ENCODE results near the gene NEB. TPM values are rescaled to one million over a fixed set of nuclear protein-coding genes. Genes with fewer than 3 reads are reported as not detected.

Gene NEB
- total and polyA plus RNA-seq, 2 of the 4 experiments (the other 2 are of a cell fraction) = under 0.01 TPM; not detected in 1

GRCh38 chr2:151770995-151771394 is 36.7 kb upstream of the NEB start:
- Histone ChIP-seq H2BK5ac (ENCODE audit: low read depth, low read length, poor library complexity, severe bottlenecking) (no peak overlapping the region), H2BK120ac (ENCODE audit: low read depth, low read length) (no peak overlapping the region), H3K56ac (ENCODE audit: extremely low read depth, insufficient read depth, low read length) (no peak overlapping the region; the same call in 1 of the 2 replicates), H4K91ac (ENCODE audit: insufficient read depth, low read depth, low read length) (no peak overlapping the region), H3K4ac (ENCODE audit: low read depth, low read length) (no peak overlapping the region), H3K9ac (ENCODE audit: low read depth, low read length) (no peak overlapping the region), H2AFZ (replicated peaks; ENCODE audit: low read length, poor library complexity) (no peak overlapping the region), H4K20me1 (ENCODE audit: insufficient read depth, low read length) (no peaks in the 10 kb centered on the region), H3K4me1 (ENCODE audit: control insufficient read depth, insufficient read depth, low read length) (peaks cover 9% of the 10 kb centered on the region), H4K8ac (ENCODE audit: low read depth in 2 of 2, low read length in 2 of 2) (no peak overlapping the region), H3K9me1 (ENCODE audit: insufficient read depth, low read length) (peaks cover 7% of the 10 kb centered on the region), H3K79me1 (ENCODE audit: low read depth in 1 of 2, low read length in 2 of 2) (no peaks in the 10 kb centered on the region), H3K36me3 (ENCODE audit: control insufficient read depth, insufficient read depth, low read length) (no peaks in the 10 kb centered on the region), H3K27me3 (ENCODE audit: control insufficient read depth, insufficient read depth, low read length) (no peaks in the 10 kb centered on the region), H3K27ac (ENCODE audit: insufficient read depth, low read length) (no peak overlapping the region), H2BK20ac (ENCODE audit: low read depth, low read length) (no peak overlapping the region), H3K23ac (ENCODE audit: low read depth, low read length) (no peak overlapping the region; the same call in 1 of the 2 replicates), H2BK15ac (ENCODE audit: low read depth, low read length) (no peak overlapping the region), H2AK5ac (ENCODE audit: low read depth, low read length) (no peak overlapping the region), H3K14ac (replicated peaks; ENCODE audit: low read depth, low read length) (no peak overlapping the region), H2AK9ac (replicated peaks; ENCODE audit: low read depth, low read length, poor library complexity) (no peak overlapping the region), H4K5ac (ENCODE audit: low read depth, low read length) (no peak overlapping the region), H3K4me2 (ENCODE audit: low read depth, low read length) (peak overlapping the region; percentile 57; the same call in 1 of the 2 replicates), H3K4me3 (ENCODE audit: insufficient read depth, low read depth, low read length) (no peak overlapping the region), H3K9me3 (ENCODE audit: control insufficient read depth, insufficient read depth, low read length) (no peaks in the 10 kb centered on the region), H3K18ac (ENCODE audit: low read depth, low read length) (no peak overlapping the region)
- POLR2A ChIA-PET (ENCODE audit: unreplicated experiment) = no interaction called here
- intact Hi-C loops (cut with micrococcal nuclease) = loop anchor here (5.0 kb wide), 1 partner anchor 56 kb away; the partner anchor contains the start of gene ARL5A
- CTCF ChIA-PET = no interaction called here
- ATAC-seq (ENCODE audit: low read depth) = no peak
- no peak for DNase-seq
- dilution Hi-C loops (cut with HindIII; ENCODE audit: low sequenced_read_pairs, unreplicated experiment) = no loop called here
- no peak for TF ChIP-seq RAD21 (IDR thresholded peaks at IDR 0.05; ENCODE audit: low read length)
- TF ChIP-seq CTCF (conservative IDR thresholded peaks at IDR 0.05; ENCODE audit: low read depth, low read length) = no peak
- no peak for TF ChIP-seq POLR2A (IDR thresholded peaks at IDR 0.05; ENCODE audit: low read depth, low read length)
- TF ChIP-seq CEBPB (IDR thresholded peaks at IDR 0.05; ENCODE audit: low read depth, low read length) = no peak
- TF ChIP-seq BHLHE40 (IDR thresholded peaks at IDR 0.05; ENCODE audit: low read depth, low read length) = no peak
- TF ChIP-seq MAFK (IDR thresholded peaks at IDR 0.05; ENCODE audit: low read depth, low read length) = no peak
- TF ChIP-seq MAZ (IDR thresholded peaks at IDR 0.05; ENCODE audit: borderline replicate concordance, low read depth, low read length) = no peak
- TF ChIP-seq RCOR1 (IDR thresholded peaks at IDR 0.05; ENCODE audit: insufficient replicate concordance, low read length) = no peak
- no peak for TF ChIP-seq CHD1 (IDR thresholded peaks at IDR 0.05; ENCODE audit: low read depth, low read length)
- no peak for TF ChIP-seq RFX5 (IDR thresholded peaks at IDR 0.05; ENCODE audit: low read depth, low read length)
- no peak for TF ChIP-seq NFE2L2 (IDR thresholded peaks at IDR 0.05; ENCODE audit: low read depth, low read length)
- TF ChIP-seq FOS (IDR thresholded peaks at IDR 0.05; ENCODE audit: low read depth, low read length) = no peak
- TF ChIP-seq ELK1 (IDR thresholded peaks at IDR 0.05; ENCODE audit: borderline replicate concordance, low read depth, low read length) = no peak
- no peak for TF ChIP-seq USF2 (IDR thresholded peaks at IDR 0.05; ENCODE audit: low read depth, low read length)
- TF ChIP-seq MXI1 (IDR thresholded peaks at IDR 0.05; ENCODE audit: borderline replicate concordance, low read depth, low read length) = no peak
- no TSS peak for BruUV-seq (replicated peaks)
- in situ Hi-C loops (cut with MboI; ENCODE audit: low sequenced_read_pairs) = no loop called here
- no CpG with 5 or more reads among the region's 2 CpGs for WGBS, 2 experiments (ENCODE audit: extremely low coverage in 2 of 2, insufficient read length in 1 of 2)

All from IMR-90 (cell line).